Fibroblast of lung (primary cell): Measurements from ENCODE around the gene TTC38.

ENCODE experiments used
- CTCF ChIP-seq, 2 donors: IDR thresholded peaks in 1 of 2; conservative IDR thresholded peaks in 1 of 2; 1 replicate in 1 of 2; 2 replicates in 1 of 2; pipeline ENCODE4 v1.5.1; 2011 to 2012; ENCODE audit warnings: low read length in 2 of 2, control low read depth in 1 of 2, inconsistent platforms in 1 of 2, low read depth in 1 of 2, mild to moderate bottlenecking in 1 of 2
- EZH2 ChIP-seq: IDR thresholded peaks from 2 replicates; pipeline ENCODE4 v1.5.1; 2012; ENCODE audit warnings: low read length, control low read depth, mild to moderate bottlenecking; ENCODE audit errors: missing control alignments

- TF ChIP-seq CTCF (conservative IDR thresholded peaks at IDR 0.05 in 1 of 2, IDR thresholded peaks at IDR 0.05 in 1 of 2; ENCODE audit: low read depth in 1 of 2, low read length in 2 of 2) (no peak), EZH2 (no peak)
Observed at GRCh38 chr22:46251266-46251665, 16.5 kb upstream of the TTC38 start.
